Measurements from ENCODE around the gene GALNT9. TPM values are rescaled to one million over a fixed set of nuclear protein-coding genes. Genes with fewer than 3 reads are reported as not detected.
"Not testable (repeated sequence)": the region's sequence is repeated elsewhere in the genome, so short reads cannot be mapped to it uniquely, and the experiment has no call there.

GALNT9 gene
- total RNA-seq, 1 donor from 2014 or later: not detected

DNA sequence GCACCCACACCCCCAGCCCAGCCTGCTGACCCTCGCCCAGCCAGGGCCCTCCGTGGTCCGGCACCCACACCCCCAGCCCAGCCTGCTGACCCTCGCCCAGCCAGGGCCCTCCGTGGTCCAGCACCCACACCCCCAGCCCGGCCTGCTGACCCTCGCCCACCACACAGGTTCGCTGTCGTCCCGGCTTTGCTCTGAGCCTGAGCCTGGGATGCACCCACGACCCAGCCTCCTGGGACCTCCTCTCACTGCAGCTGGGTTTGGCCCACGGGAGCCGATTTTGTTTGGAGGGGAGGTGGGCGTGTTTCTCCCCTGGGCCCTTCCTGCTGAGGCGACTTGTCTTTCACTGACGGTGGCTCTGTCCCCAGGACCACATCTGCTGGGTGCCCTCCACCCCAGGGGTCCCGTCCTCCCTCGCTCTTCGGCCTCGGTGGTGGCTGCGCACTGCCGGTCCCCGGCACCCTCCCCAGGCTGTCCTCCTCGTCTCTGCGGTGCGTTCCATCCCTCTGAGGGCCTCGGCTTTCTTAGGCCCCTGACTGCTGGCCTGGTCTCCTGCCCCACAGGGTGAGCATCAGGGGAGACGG is 83.8 kb downstream of the GALNT9 start:
- Mint-ChIP-seq H3K27ac (no peak overlapping the region), H3K9me3 (no peaks in the 10 kb centered on the region), H3K4me3 (no peak overlapping the region), H3K4me1 (peaks cover 15% of the 10 kb centered on the region), H3K36me3 (no peaks in the 10 kb centered on the region), H3K27me3 (ENCODE audit: insufficient read depth, low read depth) (peaks cover 4% of the 10 kb centered on the region)
- TF ChIP-seq, protein P1, sequence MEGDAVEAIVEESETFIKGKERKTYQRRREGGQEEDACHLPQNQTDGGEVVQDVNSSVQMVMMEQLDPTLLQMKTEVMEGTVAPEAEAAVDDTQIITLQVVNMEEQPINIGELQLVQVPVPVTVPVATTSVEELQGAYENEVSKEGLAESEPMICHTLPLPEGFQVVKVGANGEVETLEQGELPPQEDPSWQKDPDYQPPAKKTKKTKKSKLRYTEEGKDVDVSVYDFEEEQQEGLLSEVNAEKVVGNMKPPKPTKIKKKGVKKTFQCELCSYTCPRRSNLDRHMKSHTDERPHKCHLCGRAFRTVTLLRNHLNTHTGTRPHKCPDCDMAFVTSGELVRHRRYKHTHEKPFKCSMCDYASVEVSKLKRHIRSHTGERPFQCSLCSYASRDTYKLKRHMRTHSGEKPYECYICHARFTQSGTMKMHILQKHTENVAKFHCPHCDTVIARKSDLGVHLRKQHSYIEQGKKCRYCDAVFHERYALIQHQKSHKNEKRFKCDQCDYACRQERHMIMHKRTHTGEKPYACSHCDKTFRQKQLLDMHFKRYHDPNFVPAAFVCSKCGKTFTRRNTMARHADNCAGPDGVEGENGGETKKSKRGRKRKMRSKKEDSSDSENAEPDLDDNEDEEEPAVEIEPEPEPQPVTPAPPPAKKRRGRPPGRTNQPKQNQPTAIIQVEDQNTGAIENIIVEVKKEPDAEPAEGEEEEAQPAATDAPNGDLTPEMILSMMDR (IDR thresholded peaks at IDR 0.05): no peak
- no peaks in the 10 kb centered on the region for H3K4me1 ChIP-seq
- no peak overlapping the region for H3K4me3 ChIP-seq
- H3K27me3 ChIP-seq: peaks cover 33% of the 10 kb centered on the region
- no peaks in the 10 kb centered on the region for H3K36me3 ChIP-seq
- no peak overlapping the region for H3K9ac ChIP-seq
- no peak overlapping the region for H2AFZ ChIP-seq (replicated peaks)
- peaks cover 4% of the 10 kb centered on the region for H3F3A ChIP-seq (ENCODE audit: low read depth)
- H3K27ac ChIP-seq: no peak overlapping the region
- DNase-seq (ENCODE audit: low spot score): no peak
- no peak overlapping the region for H3K4me2 ChIP-seq
- no peaks in the 10 kb centered on the region for H3K79me2 ChIP-seq (ENCODE audit: low read depth)
- H4K20me1 ChIP-seq (ENCODE audit: low read depth): no peaks in the 10 kb centered on the region
- H3K9me3 ChIP-seq (ENCODE audit: low read depth): no peaks in the 10 kb centered on the region

GRCh38 chr12:132244724-132245295 is 84.6 kb downstream of the GALNT9 start:
- Mint-ChIP-seq H3K9me3 (no peaks in the 10 kb centered on the region), H3K36me3 (no peaks in the 10 kb centered on the region), H3K27ac (no peak overlapping the region), H3K4me1 (peaks cover 15% of the 10 kb centered on the region), H3K4me3 (no peak overlapping the region), H3K27me3 (ENCODE audit: insufficient read depth, low read depth) (peaks cover 6% of the 10 kb centered on the region)
- Histone ChIP-seq H4K20me1 (ENCODE audit: low read depth) (no peaks in the 10 kb centered on the region), H3K27me3 (peaks cover 33% of the 10 kb centered on the region), H3K9ac (no peak overlapping the region), H3K79me2 (ENCODE audit: low read depth) (no peaks in the 10 kb centered on the region), H3F3A (ENCODE audit: low read depth) (peaks cover 4% of the 10 kb centered on the region), H3K9me3 (ENCODE audit: low read depth) (no peaks in the 10 kb centered on the region), H3K27ac (no peak overlapping the region), H2AFZ (replicated peaks) (no peak overlapping the region), H3K4me1 (no peaks in the 10 kb centered on the region), H3K4me3 (no peak overlapping the region), H3K36me3 (no peaks in the 10 kb centered on the region), H3K4me2 (no peak overlapping the region)
- DNase-seq (ENCODE audit: low spot score): no peak
- TF ChIP-seq, protein P1 (IDR thresholded peaks at IDR 0.05): no peak
- TF ChIP-seq EZH2phosphoT487 (IDR thresholded peaks at IDR 0.05) (no peak), EZH2 (IDR thresholded peaks at IDR 0.05) (no peak)

GRCh38 chr12:132243596-132244310 is 85.6 kb downstream of the GALNT9 start:
- Mint-ChIP-seq H3K4me1 (peaks cover 7% of the 10 kb centered on the region), H3K4me3 (peak overlapping the region; percentile 0), H3K9me3 (no peaks in the 10 kb centered on the region), H3K27ac (no peak overlapping the region), H3K27me3 (ENCODE audit: insufficient read depth, low read depth) (peaks cover 12% of the 10 kb centered on the region), H3K36me3 (no peaks in the 10 kb centered on the region)
- peak overlapping the region; percentile 45 for H3K4me2 ChIP-seq
- no peak overlapping the region for H3K9ac ChIP-seq
- H3K79me2 ChIP-seq (ENCODE audit: low read depth): no peaks in the 10 kb centered on the region
- no peaks in the 10 kb centered on the region for H4K20me1 ChIP-seq (ENCODE audit: low read depth)
- H3K27ac ChIP-seq: no peak overlapping the region
- peaks cover 25% of the 10 kb centered on the region for H3K27me3 ChIP-seq
- H3K4me1 ChIP-seq: no peaks in the 10 kb centered on the region
- no peaks in the 10 kb centered on the region for H3K36me3 ChIP-seq
- peak; percentile 64 for DNase-seq (ENCODE audit: low spot score)
- H3K4me3 ChIP-seq: no peak overlapping the region
- no peak overlapping the region for H2AFZ ChIP-seq (replicated peaks)
- H3F3A ChIP-seq (ENCODE audit: low read depth): peaks cover 9% of the 10 kb centered on the region
- no peaks in the 10 kb centered on the region for H3K9me3 ChIP-seq (ENCODE audit: low read depth)
- TF ChIP-seq EZH2 (IDR thresholded peaks at IDR 0.05) (no peak), EZH2phosphoT487 (IDR thresholded peaks at IDR 0.05) (no peak)
- TF ChIP-seq, protein P1 (IDR thresholded peaks at IDR 0.05): peak; percentile 44

DNA sequence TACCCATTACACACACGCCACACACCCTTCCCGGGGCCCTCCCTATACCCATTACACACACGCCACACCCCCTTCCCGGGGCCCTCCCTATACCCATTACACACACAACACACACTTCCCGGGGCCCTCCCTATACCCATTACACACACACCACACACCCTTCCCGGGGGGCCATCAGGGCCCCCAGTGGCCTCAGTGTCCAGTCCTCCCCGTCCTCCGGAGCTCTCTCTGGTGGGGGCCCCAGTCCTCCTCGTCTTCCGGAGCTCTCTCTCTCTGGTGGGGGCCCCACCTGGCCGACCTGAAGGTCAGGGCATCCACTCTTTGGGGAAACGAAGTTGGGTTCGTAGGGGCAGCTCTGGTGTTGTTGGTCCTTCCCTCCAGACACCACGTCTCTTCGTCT is 86.2 kb downstream of the GALNT9 start:
- not testable (repeated sequence) for DNase-seq (ENCODE audit: low spot score); H3K27ac Mint-ChIP-seq; H3K36me3 Mint-ChIP-seq; H3K36me3 ChIP-seq; H3K27ac ChIP-seq; H3K79me2 ChIP-seq (ENCODE audit: low read depth); H4K20me1 ChIP-seq (ENCODE audit: low read depth); H3K4me1 ChIP-seq; H3K4me3 ChIP-seq; H3K9me3 ChIP-seq (ENCODE audit: low read depth); H3F3A ChIP-seq (ENCODE audit: low read depth); H2AFZ ChIP-seq (replicated peaks); H3K4me3 Mint-ChIP-seq; H3K4me2 ChIP-seq; H3K9me3 Mint-ChIP-seq; H3K9ac ChIP-seq; H3K4me1 Mint-ChIP-seq
- H3K27me3 Mint-ChIP-seq (ENCODE audit: insufficient read depth, low read depth): peaks cover 12% of the 10 kb centered on the region
- peaks cover 20% of the 10 kb centered on the region for H3K27me3 ChIP-seq

DNA sequence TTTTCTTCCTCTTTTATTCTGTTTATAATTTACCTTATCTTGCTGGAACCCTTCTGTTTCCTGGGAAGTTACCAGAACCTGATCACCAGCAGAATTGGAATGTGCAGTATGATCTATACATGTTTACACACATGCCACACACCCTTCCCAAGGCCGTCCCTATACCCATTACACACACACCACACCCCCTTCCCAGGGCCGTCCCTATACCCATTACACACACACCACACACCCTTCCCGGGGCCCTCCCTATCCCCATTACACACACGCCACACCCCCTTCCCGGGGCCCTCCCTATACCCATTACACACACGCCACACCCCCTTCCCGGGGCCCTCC is 88.8 kb downstream of the GALNT9 start:
- H3K4me1 ChIP-seq; H3K36me3 ChIP-seq; H3K27ac Mint-ChIP-seq; H3K36me3 Mint-ChIP-seq; H3K4me1 Mint-ChIP-seq; H3K4me2 ChIP-seq; H3F3A ChIP-seq (ENCODE audit: low read depth); H3K4me3 ChIP-seq; H3K9me3 Mint-ChIP-seq; H3K9me3 ChIP-seq (ENCODE audit: low read depth); H2AFZ ChIP-seq (replicated peaks); H3K4me3 Mint-ChIP-seq; DNase-seq (ENCODE audit: low spot score); H3K79me2 ChIP-seq (ENCODE audit: low read depth); H3K27ac ChIP-seq; H3K9ac ChIP-seq; H4K20me1 ChIP-seq (ENCODE audit: low read depth): not testable (repeated sequence)
- peaks cover 12% of the 10 kb centered on the region for H3K27me3 Mint-ChIP-seq (ENCODE audit: insufficient read depth, low read depth)
- H3K27me3 ChIP-seq: peaks cover 19% of the 10 kb centered on the region
